Epithelial cell of esophagus (primary cell): Measurements from ENCODE around the gene CABLES1.

ENCODE experiments used
- DNase-seq: peaks from one replicate; pipeline ENCODE4 v3.0.0; 2010; ENCODE audit warnings: low read depth
- H3K4me3 ChIP-seq: 2 replicates; pipeline ENCODE4 v1.5.1; 2011; ENCODE audit warnings: mild to moderate bottlenecking, low read length, control low read depth
- CTCF ChIP-seq: IDR thresholded peaks from 2 replicates; pipeline ENCODE4 v1.5.1; 2011; ENCODE audit warnings: low read depth, mild to moderate bottlenecking, low read length, control low read depth, inconsistent platforms; ENCODE audit not compliant: insufficient read depth; ENCODE audit errors: missing control alignments

CABLES1 gene

GRCh38 chr18:23243178-23243577 lies 107.9 kb downstream of the CABLES1 start:
- no peak overlapping the region for H3K4me3 ChIP-seq
- no peak for TF ChIP-seq CTCF
- no peak for DNase-seq

GRCh38 chr18:23243816-23244215 lies 108.5 kb downstream of the CABLES1 start:
- no peak for TF ChIP-seq CTCF
- no peak for DNase-seq
- H3K4me3 ChIP-seq: no peak overlapping the region

DNA sequence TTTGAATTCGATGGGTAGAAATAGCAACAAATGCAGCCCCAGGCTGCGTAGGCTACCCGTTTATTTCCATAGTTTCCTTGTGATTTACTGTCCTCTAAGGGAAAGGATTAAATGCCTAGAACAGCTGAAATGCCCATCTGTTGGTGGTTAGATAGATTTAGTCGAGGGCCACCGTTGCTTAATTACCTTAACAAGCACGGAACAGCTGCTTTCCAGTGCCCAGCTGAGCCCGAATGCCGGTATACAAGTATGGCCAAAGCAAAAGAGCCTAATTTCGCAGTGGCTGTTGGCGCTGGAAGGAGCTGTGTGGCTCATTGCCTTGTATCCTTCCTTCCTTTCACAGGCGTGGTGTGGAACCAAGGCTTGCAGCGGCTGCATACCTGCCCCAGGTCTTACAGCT lies 109.1 kb downstream of the CABLES1 start:
- DNase-seq: no peak
- no peak for TF ChIP-seq CTCF
- no peak overlapping the region for H3K4me3 ChIP-seq

DNA sequence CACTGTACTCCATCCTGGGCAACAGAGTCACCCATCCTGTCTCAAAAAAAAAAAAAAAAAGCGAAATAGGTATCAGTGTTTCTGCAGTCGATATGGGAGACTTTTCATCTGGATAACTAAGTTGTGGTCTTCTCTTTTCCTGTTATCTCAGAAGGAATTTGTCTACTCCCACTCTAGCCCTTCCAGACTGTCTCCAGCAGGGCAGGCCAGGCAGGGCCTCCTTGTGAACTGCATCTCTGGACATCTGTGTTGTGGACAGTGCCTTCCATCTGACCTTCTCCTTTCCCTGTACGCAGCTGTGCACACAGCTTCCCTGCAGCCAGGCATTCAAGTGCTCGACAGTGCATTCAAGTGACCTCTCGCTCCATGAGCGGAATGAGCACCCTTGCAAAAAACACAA lies 110.2 kb downstream of the CABLES1 start:
- no peak for TF ChIP-seq CTCF
- H3K4me3 ChIP-seq: no peak overlapping the region
- DNase-seq: no peak

- TF ChIP-seq CTCF: no peak
- DNase-seq: no peak
- no peak overlapping the region for H3K4me3 ChIP-seq
Observed at GRCh38 chr18:23247331-23247730, 112.0 kb downstream of the CABLES1 start.

- TF ChIP-seq CTCF: no peak
- no peak for DNase-seq
- H3K4me3 ChIP-seq: no peak overlapping the region
Observed at GRCh38 chr18:23247896-23248295, 112.6 kb downstream of the CABLES1 start.

- DNase-seq: no peak
- no peak overlapping the region for H3K4me3 ChIP-seq
- no peak for TF ChIP-seq CTCF
Observed at GRCh38 chr18:23248826-23249225, 113.5 kb downstream of the CABLES1 start.
